ENCODE data around the gene RPLP2.

Gene RPLP2

DNA sequence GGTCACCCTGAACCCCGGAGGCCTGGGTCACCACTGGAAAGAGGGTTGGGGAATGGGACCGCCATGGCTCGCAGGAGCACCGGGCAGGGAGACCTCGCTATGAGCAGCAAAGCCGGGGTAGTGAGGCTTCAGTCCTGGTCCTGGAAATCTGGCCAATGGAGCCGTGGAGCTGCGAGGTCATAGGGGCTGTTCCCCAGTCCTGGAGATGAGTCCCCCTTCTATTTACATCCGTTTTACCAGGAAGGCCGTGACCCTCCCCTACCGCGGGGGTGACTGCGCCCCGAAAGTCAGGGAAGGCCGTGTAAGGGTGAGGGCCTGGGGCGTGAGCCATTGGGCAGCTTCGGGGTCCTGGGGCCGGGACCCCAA, 5.2 kb upstream of the RPLP2 start:
- in situ Hi-C loops (cut with HindIII; ENCODE audit: low pct_ligation_motif_present, low sequenced_read_pairs), result no loop called here
- TF ChIP-seq CTCF (IDR thresholded peaks at IDR 0.05; ENCODE audit: low read depth, low read length, missing control alignments), result no peak

DNA sequence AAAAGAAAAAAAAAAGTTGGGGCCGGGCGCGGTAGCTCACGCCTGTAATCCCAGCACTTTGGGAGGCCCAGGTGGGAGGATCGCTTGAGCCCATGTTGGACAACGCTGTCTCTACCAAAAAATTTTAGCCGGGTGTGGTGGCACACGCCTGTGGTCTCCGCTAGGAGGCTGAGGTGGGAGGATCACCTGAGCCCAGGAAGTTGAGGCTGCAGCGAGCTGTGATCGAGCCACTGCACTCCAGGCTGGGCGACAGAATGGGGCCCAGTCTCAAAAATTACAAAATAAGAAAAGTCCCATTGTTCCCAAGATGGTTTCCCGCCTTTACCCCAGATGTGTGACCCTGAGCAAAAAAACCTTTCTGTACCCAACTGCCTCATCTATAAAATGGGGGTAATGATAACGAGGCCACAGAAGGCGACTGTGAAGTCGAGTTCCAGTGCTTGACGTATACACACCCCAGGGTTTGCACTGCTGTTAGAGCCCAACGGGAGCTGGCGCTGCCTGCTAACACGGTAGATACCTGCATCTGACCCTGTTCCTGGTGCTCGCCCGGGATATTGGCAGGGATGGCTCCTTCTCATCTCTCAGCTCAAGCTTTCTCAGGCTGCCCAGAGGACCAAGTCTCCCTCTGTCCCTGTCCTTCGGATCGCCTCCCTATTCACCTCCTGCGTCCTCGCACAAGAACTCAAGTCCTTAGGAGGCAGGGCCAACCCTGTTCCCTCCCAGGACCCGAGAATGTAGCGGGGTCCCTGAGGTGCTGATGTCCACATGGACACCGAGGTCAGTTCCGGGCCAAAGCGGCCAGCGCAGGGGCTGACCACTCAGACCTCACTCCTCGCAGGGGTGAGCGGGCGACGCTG, 1.1 kb upstream of the RPLP2 start:
- peaks cover 30% of the 10 kb centered on the region for H3K36me3 ChIP-seq (replicated peaks)
- H3K4me3 ChIP-seq (ENCODE audit: low read depth, low read length), result peak overlapping the region; percentile 92
- H3K27me3 ChIP-seq (replicated peaks), result no peaks in the 10 kb centered on the region
- H3K27ac ChIP-seq, result peak overlapping the region; percentile 99
- in situ Hi-C loops (cut with HindIII; ENCODE audit: low pct_ligation_motif_present, low sequenced_read_pairs), result no loop called here
- TF ChIP-seq CTCF (IDR thresholded peaks at IDR 0.05; ENCODE audit: low read depth, low read length, missing control alignments), result no peak
- DNase-seq, result no peak

More for the DNA sequence above, 5.2 kb upstream of the RPLP2 start:
- H3K27me3 ChIP-seq (replicated peaks), result no peaks in the 10 kb centered on the region
- H3K4me3 ChIP-seq (ENCODE audit: low read depth, low read length), result peak overlapping the region; percentile 61
- H3K36me3 ChIP-seq (replicated peaks), result peaks cover 9% of the 10 kb centered on the region
- no peak for DNase-seq
- no peak overlapping the region for H3K27ac ChIP-seq

GRCh38 chr11:810040-810567, 337 bp downstream of the RPLP2 start:
- H3K36me3 ChIP-seq (replicated peaks), result peaks cover 38% of the 10 kb centered on the region
- H3K27me3 ChIP-seq (replicated peaks), result no peaks in the 10 kb centered on the region
- TF ChIP-seq CTCF (IDR thresholded peaks at IDR 0.05; ENCODE audit: low read depth, low read length, missing control alignments), result no peak
- in situ Hi-C loops (cut with HindIII; ENCODE audit: low pct_ligation_motif_present, low sequenced_read_pairs), result no loop called here
- H3K4me3 ChIP-seq (ENCODE audit: low read depth, low read length), result peak overlapping the region; percentile 92
- no peak for DNase-seq
- H3K27ac ChIP-seq, result peak overlapping the region; percentile 99

DNA sequence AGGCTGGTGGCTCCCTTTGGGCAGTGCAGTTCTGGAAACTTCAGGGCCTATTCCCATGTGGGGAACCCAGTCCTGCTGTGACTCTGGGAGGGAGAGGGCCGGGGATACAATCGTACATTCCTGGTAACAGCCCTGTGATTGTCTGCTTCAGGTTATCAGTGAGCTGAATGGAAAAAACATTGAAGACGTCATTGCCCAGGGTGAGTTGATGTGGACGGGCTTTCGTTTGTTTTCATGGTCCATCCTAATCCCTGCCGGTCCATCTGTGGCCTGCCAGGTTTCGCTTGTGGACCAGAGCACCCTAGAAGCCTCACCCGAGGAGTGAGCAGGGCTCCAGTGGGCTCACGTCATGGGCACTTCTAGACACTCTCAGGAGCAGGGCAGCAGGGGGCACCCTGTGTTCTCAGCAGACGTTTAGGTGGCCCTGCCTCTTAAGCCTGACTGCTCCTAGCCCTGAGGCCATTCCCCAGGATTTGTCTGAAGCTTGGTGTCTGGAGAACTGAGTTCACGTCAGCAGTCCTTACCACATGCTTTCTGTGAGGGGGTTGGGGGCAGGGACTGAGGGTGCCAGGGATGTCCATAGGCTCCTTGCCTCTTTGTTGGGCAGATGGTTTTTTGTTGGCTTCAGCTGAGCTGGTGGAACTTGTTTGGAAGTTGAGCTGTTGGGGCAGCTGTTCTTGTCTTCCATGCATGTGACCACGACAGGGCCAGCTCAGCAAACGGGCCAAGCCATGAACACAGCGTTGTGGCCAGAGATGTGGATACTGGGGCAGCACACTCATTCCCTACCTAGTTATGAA, 1.9 kb downstream of the RPLP2 start:
- peaks cover 40% of the 10 kb centered on the region for H3K36me3 ChIP-seq (replicated peaks)
- in situ Hi-C loops (cut with HindIII; ENCODE audit: low pct_ligation_motif_present, low sequenced_read_pairs), result no loop called here
- no peak overlapping the region for H3K27ac ChIP-seq
- TF ChIP-seq CTCF (IDR thresholded peaks at IDR 0.05; ENCODE audit: low read depth, low read length, missing control alignments), result peak; percentile 43
- H3K4me3 ChIP-seq (ENCODE audit: low read depth, low read length), result peak overlapping the region; percentile 92
- no peak for DNase-seq
- H3K27me3 ChIP-seq (replicated peaks), result no peaks in the 10 kb centered on the region

DNA sequence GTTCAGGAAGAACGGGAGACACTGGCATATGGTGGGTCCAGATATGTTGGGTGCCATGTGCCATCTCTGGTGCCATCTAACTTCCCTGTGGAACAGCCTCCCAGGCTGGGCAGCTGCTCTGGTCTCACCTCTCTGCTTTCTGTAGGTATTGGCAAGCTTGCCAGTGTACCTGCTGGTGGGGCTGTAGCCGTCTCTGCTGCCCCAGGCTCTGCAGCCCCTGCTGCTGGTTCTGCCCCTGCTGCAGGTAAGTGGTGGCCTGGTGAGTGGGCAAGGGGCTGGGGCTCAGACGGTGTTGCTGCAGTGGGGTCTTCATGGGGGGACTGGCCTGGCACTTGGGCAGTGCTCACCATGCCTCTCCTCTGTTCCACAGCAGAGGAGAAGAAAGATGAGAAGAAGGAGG, 2.6 kb downstream of the RPLP2 start:
- TF ChIP-seq CTCF (IDR thresholded peaks at IDR 0.05; ENCODE audit: low read depth, low read length, missing control alignments), result no peak
- in situ Hi-C loops (cut with HindIII; ENCODE audit: low pct_ligation_motif_present, low sequenced_read_pairs), result no loop called here
- Histone ChIP-seq H3K27me3 (replicated peaks) (no peaks in the 10 kb centered on the region), H3K36me3 (replicated peaks) (peaks cover 40% of the 10 kb centered on the region), H3K27ac (no peak overlapping the region), H3K4me3 (ENCODE audit: low read depth, low read length) (no peak overlapping the region)
- DNase-seq, result no peak
